Spleen (tissue), 3 donors: Measurements from ENCODE around the gene SH3RF3.

Experiments
- POLR2A ChIP-seq, 3 donors: fragments of 450-650 bp; IDR thresholded peaks; one replicate each; pipeline ENCODE4 v1.5.1; 2017; ENCODE audit warnings: antibody characterized with exemption in 3 of 3, mild to moderate bottlenecking in 1 of 3
- POLR2AphosphoS5 ChIP-seq, 3 donors: sonication (generic); formaldehyde crosslinking; IDR thresholded peaks; one replicate each; pipeline ENCODE4 v1.5.1; 2017; ENCODE audit warnings: antibody characterized with exemption in 3 of 3

- no peak for TF ChIP-seq POLR2AphosphoS5 (IDR thresholded peaks at IDR 0.05)
- no peak for TF ChIP-seq POLR2A (IDR thresholded peaks at IDR 0.05)
Measured at GRCh38 chr2:109428841-109429566, 300.0 kb downstream of the SH3RF3 start.
